NCI-H1694 treated with DMSO at 0.1 percent for 48 hours (cell line): Measurements from ENCODE around the gene MID2.
"Not testable (repeated sequence)": the region's sequence is repeated elsewhere in the genome, so short reads cannot be mapped to it uniquely, and the experiment has no call there.

Experiments
- DNase-seq: peaks from one replicate; lab custom pipeline; 2025; lab: John Stamatoyannopoulos, UW

Gene MID2

DNA sequence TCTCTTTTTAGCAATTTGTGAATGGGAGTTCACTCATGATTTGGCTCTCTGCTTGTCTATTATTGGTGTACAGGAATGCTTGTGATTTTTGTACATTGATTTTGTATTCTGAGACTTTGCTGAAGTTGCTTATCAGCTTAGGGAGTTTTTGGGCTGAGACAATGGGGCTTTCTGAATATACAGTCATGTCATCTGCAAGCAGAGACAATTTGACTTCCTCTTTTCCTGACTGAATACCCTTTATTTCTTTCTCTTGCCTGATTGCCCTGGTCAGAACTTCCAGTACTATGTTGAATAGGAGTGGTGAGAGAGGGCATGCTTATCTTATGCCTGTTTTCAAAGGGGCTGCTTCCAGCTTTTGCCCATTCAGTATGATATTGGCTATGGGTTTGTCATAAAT is 129.7 kb downstream of the MID2 start:
- not testable (repeated sequence) for DNase-seq

DNA sequence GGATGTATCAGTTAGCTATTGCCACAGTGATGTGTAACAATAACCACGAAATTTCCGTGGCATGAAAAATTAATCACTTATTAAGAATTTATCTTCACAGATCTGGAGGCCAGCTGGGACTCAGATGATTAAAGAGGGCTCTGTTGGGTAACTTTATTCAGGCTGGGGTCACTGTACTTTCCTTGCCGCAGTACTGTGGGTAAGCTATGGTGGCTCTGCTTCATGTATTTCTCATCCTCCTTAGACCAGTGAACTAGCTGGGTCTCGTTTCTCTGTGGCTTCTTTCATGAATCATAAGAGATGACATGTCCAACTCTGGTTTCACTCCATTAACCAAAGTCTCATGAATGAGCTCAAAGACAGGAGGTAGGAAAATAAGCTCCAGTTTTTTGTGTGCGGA is 143.0 kb downstream of the MID2 start:
- DNase-seq = no peak

DNA sequence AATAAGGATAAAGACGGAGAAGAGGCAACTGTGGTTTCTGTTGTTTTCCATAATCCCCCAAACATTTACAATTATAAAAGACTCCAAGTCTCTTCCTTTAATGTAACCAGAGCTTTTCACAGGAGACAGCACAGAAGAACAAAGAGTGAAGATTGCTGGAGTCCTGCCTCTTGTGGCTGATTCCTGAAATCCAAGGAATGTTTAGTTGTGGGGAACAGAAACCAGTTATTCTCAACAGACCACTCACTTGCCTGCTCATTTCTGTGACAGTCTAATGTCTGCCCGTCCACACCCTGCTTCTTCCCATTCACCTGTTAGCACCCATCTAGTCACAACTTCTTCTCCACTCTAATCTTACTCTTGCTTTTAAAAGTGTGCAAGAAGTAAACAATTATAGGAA is 144.4 kb downstream of the MID2 start:
- DNase-seq = no peak

DNA sequence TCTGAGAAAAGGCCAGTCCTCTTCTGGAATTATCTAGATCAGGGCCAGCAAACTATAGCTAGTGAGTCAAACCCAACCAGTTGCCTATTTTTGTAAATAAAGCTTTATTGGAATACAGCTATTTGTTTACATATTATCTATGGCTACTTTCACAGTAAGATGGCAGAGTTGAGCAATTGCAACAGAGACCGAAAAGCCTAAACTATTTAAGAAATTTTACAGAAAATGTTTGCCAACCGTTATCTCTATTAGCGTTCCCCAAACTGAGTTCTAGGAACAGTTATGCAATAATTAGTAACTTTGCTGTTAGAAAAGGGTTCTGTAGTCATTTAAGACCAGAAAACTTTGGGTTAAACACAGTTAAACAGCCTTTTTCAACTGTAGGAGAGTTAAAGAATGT is 146.0 kb downstream of the MID2 start:
- DNase-seq = no peak
